ENCODE results near the gene MUTYH.

- no peak for TF ChIP-seq CTCF (IDR thresholded peaks at IDR 0.05)
- TF ChIP-seq POLR2AphosphoS5 (IDR thresholded peaks at IDR 0.05; ENCODE audit: low read depth, low read length): no peak
- no peak for TF ChIP-seq SIN3A (IDR thresholded peaks at IDR 0.05; ENCODE audit: borderline replicate concordance, insufficient read depth, low read depth, low read length)
- no peak for TF ChIP-seq REST (IDR thresholded peaks at IDR 0.05; ENCODE audit: insufficient read depth in 1 of 2, low read depth in 2 of 2, low read length in 1 of 2)
These were observed 46.0 kb upstream of the MUTYH start for GRCh38 chr1:45386219-45386618.
